HFF-Myc (cell line): ENCODE results near the gene ZSCAN20.

Source experiments
- DNase-seq: peaks from one replicate; pipeline ENCODE4 v3.0.0-alpha.2; 2011; ENCODE audit warnings: low read depth; ENCODE audit errors: extremely low read depth
- H3K4me3 ChIP-seq: replicated peaks from 2 replicates; pipeline ENCODE4 v1.5.1; 2011; ENCODE audit warnings: low read depth, mild to moderate bottlenecking, control low read depth, low read length
- TF ChIP-seq, protein P1 (sequence below): IDR thresholded peaks from 2 replicates; pipeline ENCODE4 v1.5.1; 2012; ENCODE audit warnings: mild to moderate bottlenecking, low read depth, low read length, control low read depth; ENCODE audit errors: missing control alignments

Gene ZSCAN20

DNA sequence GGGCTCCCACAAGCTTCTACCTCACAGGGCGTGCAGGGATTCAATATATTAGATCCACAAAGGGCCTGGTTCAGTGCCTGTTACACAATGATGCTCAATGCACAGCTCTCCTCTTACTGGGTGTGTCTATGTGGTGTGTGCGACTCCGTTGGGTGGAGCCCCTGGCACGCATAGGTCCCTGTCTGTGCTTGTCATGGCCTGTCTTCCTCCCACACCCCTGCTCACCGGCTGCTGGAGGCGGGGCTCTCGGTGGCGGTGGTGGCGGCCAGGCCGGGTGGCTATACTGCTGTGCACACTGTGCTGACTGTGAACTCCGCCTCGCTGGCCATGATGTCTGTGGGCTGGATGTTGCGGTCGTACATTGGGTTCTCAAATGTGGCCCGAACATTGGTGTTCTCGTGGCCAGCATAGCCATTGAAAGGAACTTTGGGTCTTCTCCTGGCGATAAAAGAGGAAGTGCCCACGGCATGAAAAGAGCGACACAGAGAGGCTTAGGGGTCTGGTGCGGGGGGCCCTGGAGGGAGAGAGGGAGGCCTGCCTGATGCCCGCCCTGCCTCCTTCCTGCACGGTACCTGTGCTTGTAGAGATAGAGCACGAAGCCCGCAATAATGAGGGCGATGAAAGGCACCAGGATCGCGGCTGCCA is 46.9 kb downstream of the ZSCAN20 start:
- DNase-seq = no peak
- no peak overlapping the region for H3K4me3 ChIP-seq
- TF ChIP-seq, protein P1, sequence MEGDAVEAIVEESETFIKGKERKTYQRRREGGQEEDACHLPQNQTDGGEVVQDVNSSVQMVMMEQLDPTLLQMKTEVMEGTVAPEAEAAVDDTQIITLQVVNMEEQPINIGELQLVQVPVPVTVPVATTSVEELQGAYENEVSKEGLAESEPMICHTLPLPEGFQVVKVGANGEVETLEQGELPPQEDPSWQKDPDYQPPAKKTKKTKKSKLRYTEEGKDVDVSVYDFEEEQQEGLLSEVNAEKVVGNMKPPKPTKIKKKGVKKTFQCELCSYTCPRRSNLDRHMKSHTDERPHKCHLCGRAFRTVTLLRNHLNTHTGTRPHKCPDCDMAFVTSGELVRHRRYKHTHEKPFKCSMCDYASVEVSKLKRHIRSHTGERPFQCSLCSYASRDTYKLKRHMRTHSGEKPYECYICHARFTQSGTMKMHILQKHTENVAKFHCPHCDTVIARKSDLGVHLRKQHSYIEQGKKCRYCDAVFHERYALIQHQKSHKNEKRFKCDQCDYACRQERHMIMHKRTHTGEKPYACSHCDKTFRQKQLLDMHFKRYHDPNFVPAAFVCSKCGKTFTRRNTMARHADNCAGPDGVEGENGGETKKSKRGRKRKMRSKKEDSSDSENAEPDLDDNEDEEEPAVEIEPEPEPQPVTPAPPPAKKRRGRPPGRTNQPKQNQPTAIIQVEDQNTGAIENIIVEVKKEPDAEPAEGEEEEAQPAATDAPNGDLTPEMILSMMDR = no peak

DNA sequence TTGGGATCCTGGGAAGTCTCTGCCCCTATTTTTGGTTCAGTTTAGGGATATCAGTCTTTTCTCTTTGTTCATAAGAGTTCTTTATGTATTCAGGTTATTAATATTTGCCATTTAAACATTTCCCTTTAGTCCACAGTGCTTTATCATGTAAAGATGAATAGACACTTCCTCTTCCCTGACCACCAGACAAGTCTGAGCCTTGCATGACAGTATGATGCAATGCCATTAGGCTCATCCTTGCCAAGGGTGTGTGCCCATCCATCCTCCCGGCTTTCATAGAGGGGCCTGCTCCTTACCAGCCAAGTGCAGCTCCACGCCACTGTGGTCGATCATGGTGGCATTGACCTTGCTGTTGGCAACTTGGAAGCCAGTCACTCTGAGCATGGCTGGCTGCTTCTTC is 52.1 kb downstream of the ZSCAN20 start:
- no peak for DNase-seq
- H3K4me3 ChIP-seq = no peak overlapping the region
- TF ChIP-seq, protein P1 = no peak

DNA sequence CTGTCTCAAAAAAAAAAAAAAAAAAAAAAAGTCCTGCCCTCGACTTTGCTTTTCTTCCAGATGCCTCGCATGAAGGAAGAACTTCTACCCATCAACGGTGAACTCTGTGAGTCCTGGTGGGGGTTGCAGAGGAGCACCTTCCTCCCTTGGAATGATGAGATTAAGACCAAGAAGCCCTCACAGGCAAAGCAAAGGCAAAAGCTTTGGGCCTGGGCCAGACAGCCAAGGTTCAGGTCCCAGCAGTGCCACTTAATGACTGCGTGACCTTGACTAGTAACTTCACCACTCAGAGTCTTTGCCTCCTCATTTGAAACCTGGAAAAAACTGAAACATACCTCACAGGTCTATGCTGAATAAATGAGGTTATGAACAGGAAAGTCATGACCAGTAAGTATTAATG is 55.5 kb downstream of the ZSCAN20 start:
- H3K4me3 ChIP-seq = no peak overlapping the region
- no peak for DNase-seq
- TF ChIP-seq, protein P1 = no peak

DNA sequence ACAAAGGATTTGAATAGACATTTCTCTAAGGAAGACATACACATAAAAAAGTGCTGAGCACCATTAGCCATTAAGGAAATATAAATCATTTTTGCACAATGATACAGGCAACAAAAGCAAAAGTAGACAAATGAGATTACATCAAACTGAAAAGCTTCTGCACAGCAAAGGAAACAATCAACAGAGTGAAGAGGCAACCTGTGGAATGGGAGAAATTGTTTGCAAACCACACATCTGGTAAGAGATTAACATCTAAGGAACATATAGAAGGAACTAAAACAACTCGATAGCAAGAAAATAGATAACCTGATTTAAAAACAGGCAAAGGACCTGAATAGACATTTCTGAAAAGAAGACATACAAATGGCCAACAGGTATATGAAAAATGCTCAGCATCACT is 57.5 kb downstream of the ZSCAN20 start:
- DNase-seq = no peak
- H3K4me3 ChIP-seq = no peak overlapping the region
- TF ChIP-seq, protein P1 = no peak

DNA sequence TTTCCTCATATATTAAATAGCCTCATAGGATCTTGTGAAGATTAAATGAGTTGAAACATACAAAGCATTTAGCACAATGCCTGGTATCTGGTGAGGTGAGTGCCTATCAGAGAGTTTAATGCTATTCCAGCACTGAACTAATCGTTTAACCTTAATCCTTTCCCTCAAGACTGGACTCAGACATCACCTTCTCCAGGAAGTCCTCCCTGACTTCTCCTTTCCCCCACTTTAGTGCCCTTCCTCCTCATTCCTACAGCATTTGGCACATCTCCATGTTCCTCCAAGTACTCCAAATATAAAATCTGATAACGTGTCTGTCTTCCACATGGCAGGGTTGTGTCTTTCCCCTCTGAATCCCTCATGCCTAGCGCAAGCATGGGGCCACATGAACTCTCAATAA is 59.8 kb downstream of the ZSCAN20 start:
- TF ChIP-seq, protein P1 = no peak
- no peak for DNase-seq
- no peak overlapping the region for H3K4me3 ChIP-seq

DNA sequence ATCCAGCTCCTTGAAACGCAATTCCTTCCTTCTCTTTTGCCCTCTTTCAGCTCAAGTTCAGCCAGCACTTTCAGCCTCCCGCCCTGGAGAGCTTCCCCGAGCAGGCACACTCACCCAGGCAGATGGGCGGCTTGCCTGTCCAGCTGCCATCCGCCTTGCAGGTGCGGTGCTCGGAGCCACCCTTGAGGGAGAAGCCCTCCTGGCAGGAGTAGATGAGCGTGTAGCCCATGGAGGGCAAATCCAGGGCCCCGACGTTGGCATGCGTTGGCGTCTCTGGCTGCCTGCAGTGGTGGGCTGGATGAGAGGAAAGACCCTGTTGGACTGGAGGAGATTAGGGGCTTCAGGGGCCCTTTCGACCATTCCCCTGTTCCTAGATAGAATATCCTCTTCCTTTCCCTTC is 60.5 kb downstream of the ZSCAN20 start:
- TF ChIP-seq, protein P1 = no peak
- no peak overlapping the region for H3K4me3 ChIP-seq
- no peak for DNase-seq

DNA sequence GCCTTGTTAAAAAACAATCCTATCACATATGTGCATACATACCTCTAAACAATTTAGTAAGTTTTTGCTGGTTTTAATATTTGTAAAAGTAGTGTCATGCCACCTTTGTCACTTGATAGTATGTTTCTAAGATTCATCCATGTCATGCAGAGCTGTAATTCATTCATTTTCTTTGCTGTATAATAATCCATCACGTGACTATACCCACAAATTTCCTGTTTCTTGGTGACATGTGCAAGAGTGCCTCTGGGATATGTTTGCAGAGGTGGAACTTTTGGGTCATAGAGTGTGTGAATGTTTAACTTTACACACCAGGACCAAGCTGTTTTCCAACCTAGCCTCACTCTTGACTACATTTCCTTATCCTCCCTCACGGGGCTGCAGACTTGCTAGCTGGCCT is 62.9 kb downstream of the ZSCAN20 start:
- TF ChIP-seq, protein P1 = no peak
- H3K4me3 ChIP-seq = no peak overlapping the region
- no peak for DNase-seq
